Measurements from ENCODE around the gene STRADA. TPM values are rescaled to one million over a fixed set of nuclear protein-coding genes. Genes with fewer than 3 reads are reported as not detected.

Gene STRADA
- total and polyA plus RNA-seq, 2 of the 8 experiments (the other 6 are each of a cell fraction or from before 2014, with no cell fraction given): 35.6 to 43.3 TPM

DNA sequence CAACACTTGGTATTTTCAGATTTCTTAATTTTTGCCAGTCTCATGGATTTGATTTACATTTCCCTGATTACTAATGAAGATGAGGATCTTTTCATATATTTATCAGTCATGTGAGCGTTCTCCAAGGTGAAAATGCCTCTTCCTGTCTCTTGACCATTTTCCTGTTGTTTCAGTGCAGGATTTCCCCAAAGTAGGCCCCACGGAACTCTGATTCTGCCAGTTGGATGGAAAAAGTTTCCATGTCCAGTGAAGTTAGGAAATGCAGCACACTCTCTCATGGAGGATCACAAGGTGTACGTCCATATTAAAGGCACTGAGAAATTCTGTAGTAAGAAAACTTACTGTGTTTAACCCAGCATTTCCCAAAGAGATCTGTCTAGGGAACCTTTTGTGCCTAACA is 25.2 kb downstream of the STRADA start:
- H4K91ac ChIP-seq (replicated peaks; ENCODE audit: insufficient read length, low read length): no peak overlapping the region
- H3K79me2 ChIP-seq (ENCODE audit: control insufficient read depth in 1 of 2, insufficient read depth in 2 of 2, low read length in 2 of 2): no peaks in the 10 kb centered on the region
- ChIA-PET POLR2A (ENCODE audit: partially characterized antibody) (interaction anchor here (1.1 to 2.3 kb wide), 2 partner anchors 11 to 15 kb away, joined by 3 to 7 read pairs; no protein-coding TSS in a partner anchor), CTCF (ENCODE audit: partially characterized antibody) (no interaction called here)
- no peak overlapping the region for H2BK120ac ChIP-seq (replicated peaks; ENCODE audit: low read depth, low read length)
- 89% methylated on average over 3 of the region's 3 CpGs; no CpG with 5 or more reads in 1 of the 2 experiments for WGBS, 2 experiments (ENCODE audit: extremely low coverage in 1 of 2, insufficient coverage in 1 of 2, insufficient read length in 1 of 2, insufficient replicate concordance in 2 of 2, low coverage in 1 of 2, low lambda C conversion rate in 2 of 2, missing lambda C conversion rate in 1 of 2)
- H3K79me1 ChIP-seq (ENCODE audit: low read depth, low read length): no peaks in the 10 kb centered on the region
- H3K27ac ChIP-seq (ENCODE audit: low read depth, low read length): no peak overlapping the region
- H3K9ac ChIP-seq (replicated peaks in 1 of 4; ENCODE audit: extremely low read depth in 1 of 4, low read depth in 3 of 4, low read length in 3 of 4): no peak overlapping the region
- H4K8ac ChIP-seq (ENCODE audit: extremely low read depth, insufficient read depth, low read length): no peak overlapping the region
- H2AK5ac ChIP-seq (ENCODE audit: low read depth, low read length): no peak overlapping the region
- no peaks in the 10 kb centered on the region for H3K4me1 ChIP-seq (replicated peaks in 1 of 4; ENCODE audit: control insufficient read depth in 3 of 4, insufficient read depth in 4 of 4, low read length in 3 of 4)
- no peak overlapping the region for H2AFZ ChIP-seq (ENCODE audit: low read length)
- no peak for FAIRE-seq
- no peak overlapping the region for H3K56ac ChIP-seq (replicated peaks; ENCODE audit: insufficient read length, low read depth, low read length)
- H4K20me1 ChIP-seq (replicated peaks in 1 of 2; ENCODE audit: control insufficient read depth in 1 of 2, insufficient read depth in 2 of 2, low read length in 2 of 2): no peaks in the 10 kb centered on the region
- H3K27me3 ChIP-seq (replicated peaks in 1 of 4; ENCODE audit: control insufficient read depth in 3 of 4, extremely low read depth in 1 of 4, insufficient read depth in 3 of 4, low read length in 3 of 4): no peaks in the 10 kb centered on the region
- no peak overlapping the region for H2BK15ac ChIP-seq (ENCODE audit: low read length)
- no peak overlapping the region for H3K4ac ChIP-seq (replicated peaks; ENCODE audit: insufficient read length, low read depth, low read length)
- peaks cover 0 to 7% (median 3%) of the 10 kb centered on the region in 4 experiments; a peak in 4 of 8 replicates for H3K36me3 ChIP-seq (ENCODE audit: control insufficient read depth in 2 of 4, insufficient read depth in 4 of 4, low read length in 3 of 4)
- no peak overlapping the region for H3K23ac ChIP-seq (ENCODE audit: insufficient read length)
- H3K4me2 ChIP-seq (ENCODE audit: insufficient read depth in 1 of 2, low read depth in 2 of 2, low read length in 2 of 2): no peak overlapping the region
- no peak overlapping the region for H2BK20ac ChIP-seq (ENCODE audit: low read length)
- H3K18ac ChIP-seq (ENCODE audit: extremely low read depth, low read length): no peak overlapping the region
- TF ChIP-seq SIRT6 (IDR thresholded peaks at IDR 0.05; ENCODE audit: low read length): no peak
- H3K9me3 ChIP-seq (ENCODE audit: insufficient read depth in 2 of 2, low read depth in 1 of 2, low read length in 1 of 2): no peaks in the 10 kb centered on the region
- no peak overlapping the region for H4K5ac ChIP-seq (ENCODE audit: insufficient read length, low read depth, low read length)
- H2BK12ac ChIP-seq (ENCODE audit: low read depth, low read length): no peak overlapping the region
- DNase-seq (ENCODE audit: low read depth in 1 of 2, low spot score in 2 of 2): no peak
- no peak overlapping the region for H3K4me3 ChIP-seq (ENCODE audit: extremely low read depth in 1 of 4, insufficient read depth in 2 of 4, low read depth in 3 of 4, low read length in 4 of 4)
- no peak overlapping the region for H2BK5ac ChIP-seq (ENCODE audit: low read depth, low read length)
- H3K23me2 ChIP-seq (ENCODE audit: low read depth, low read length): no peaks in the 10 kb centered on the region
- no peak overlapping the region for H3K14ac ChIP-seq (ENCODE audit: insufficient read length)

All from H1 (cell line).